Activated T-helper 17 cell treated with anti-CD3 and anti-CD28 coated beads, Interleukin-2, amount 50 U/mL, for 72 hours (primary cell): ENCODE results near the gene SPAG7. TPM values are rescaled to one million over a fixed set of nuclear protein-coding genes. Genes with fewer than 3 reads are reported as not detected.

Experiments used
- ATAC-seq: fragments of 150-1000 bp; cut with Tn5 transposase; replicated peaks from 2 replicates; pipeline ENCODE4 v1.10.0; 2021; ENCODE audit warnings: mild to moderate bottlenecking, moderate library complexity
- H3K27ac Mint-ChIP-seq: one replicate; pipeline ENCODE4 v1.8.0; 2022; ENCODE audit warnings: mixed read lengths
- H3K27me3 Mint-ChIP-seq: one replicate; pipeline ENCODE4 v1.8.0; 2022; ENCODE audit warnings: mixed read lengths
- H3K36me3 Mint-ChIP-seq: one replicate; pipeline ENCODE4 v1.8.0; 2022; ENCODE audit warnings: low read depth, mild to moderate bottlenecking, mixed read lengths
- H3K4me1 Mint-ChIP-seq: one replicate; pipeline ENCODE4 v1.8.0; 2022; ENCODE audit warnings: mixed read lengths
- H3K4me3 Mint-ChIP-seq: one replicate; pipeline ENCODE4 v1.8.0; 2022; ENCODE audit warnings: mild to moderate bottlenecking, mixed read lengths
- H3K9me3 Mint-ChIP-seq: one replicate; pipeline ENCODE4 v1.8.0; 2022; ENCODE audit warnings: mixed read lengths
- total RNA-seq, 2 donors: library from RNA; stranded (reverse); gene quantifications; one replicate each; pipeline ENCODE4 v1.2.3, GENCODE V29; 2022

Gene SPAG7
- total RNA-seq, 2 donors from 2014 or later, result 71.6 to 83.4 TPM

DNA sequence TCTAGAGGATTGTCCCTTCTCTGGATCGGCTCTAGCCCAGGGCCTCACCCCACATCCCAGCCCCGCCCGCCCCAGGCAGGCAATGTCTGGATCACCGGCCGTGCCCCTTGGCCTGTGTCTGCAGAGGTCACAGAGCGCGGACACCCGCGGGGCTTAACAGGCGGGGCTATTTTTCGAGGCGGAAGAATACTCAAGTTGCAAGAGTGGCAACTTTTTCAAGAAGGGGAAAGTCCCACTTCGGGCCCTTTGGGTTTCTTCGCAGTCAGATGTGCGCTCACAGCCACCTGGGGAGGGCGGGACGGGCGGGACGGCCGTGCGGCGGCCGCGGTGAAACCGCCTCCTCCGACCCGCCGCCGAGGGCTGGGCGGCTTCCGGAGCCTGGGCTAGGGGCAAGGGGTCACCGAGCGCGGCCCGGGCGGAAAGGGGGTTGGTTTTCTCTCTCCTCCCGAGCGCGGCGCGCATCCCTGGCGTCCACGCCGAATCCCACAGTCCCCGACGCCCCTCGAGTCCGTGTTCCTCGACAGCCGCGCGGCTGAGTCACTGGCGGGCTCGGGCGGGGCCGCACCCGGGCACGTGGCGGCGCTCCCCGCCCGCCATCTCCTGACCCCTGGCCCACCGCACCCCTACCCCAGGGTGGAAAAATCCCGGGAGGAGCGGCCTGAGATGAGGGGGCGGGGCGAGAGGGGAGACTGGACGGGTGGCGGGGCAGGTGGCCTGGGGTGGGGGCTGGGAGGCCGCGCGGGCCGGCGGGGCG is 18.1 kb downstream of the SPAG7 start:
- peak overlapping the region; percentile 97 for H3K27ac Mint-ChIP-seq
- peak overlapping the region; percentile 91 for H3K4me3 Mint-ChIP-seq
- no peaks in the 10 kb centered on the region for H3K9me3 Mint-ChIP-seq

DNA sequence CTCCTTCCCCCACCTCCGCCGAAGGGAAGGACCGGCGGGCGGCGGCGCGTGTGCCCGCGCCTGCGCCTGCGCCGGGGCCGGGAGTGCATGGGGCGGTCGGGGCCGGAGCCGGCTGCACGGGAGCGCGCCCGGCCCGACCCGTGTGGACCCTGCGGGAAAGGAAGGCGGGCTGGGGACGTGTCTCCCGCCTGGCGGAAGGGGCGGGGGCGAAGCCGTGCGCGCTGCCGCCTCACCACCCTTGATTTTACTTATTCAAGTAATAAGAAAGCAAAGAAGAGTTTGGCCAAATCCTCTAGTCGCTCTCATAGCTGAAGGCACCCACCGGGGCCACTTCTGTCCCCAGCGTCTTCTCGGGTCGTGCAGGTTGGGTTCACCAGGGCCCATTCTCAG is 18.7 kb downstream of the SPAG7 start:
- H3K4me1 Mint-ChIP-seq, result peaks cover 27% of the 10 kb centered on the region
- peaks cover 45% of the 10 kb centered on the region for H3K36me3 Mint-ChIP-seq
- no peaks in the 10 kb centered on the region for H3K9me3 Mint-ChIP-seq
- ATAC-seq, result peak; percentile 46
- H3K27ac Mint-ChIP-seq, result peak overlapping the region; percentile 97
- H3K27me3 Mint-ChIP-seq, result no peaks in the 10 kb centered on the region
- H3K4me3 Mint-ChIP-seq, result peak overlapping the region; percentile 91

More for the DNA sequence above, 18.1 kb downstream of the SPAG7 start:
- H3K4me1 Mint-ChIP-seq, result peaks cover 21% of the 10 kb centered on the region
- H3K36me3 Mint-ChIP-seq, result peaks cover 39% of the 10 kb centered on the region
- peak; percentile 45 for ATAC-seq
- H3K27me3 Mint-ChIP-seq, result no peaks in the 10 kb centered on the region

DNA sequence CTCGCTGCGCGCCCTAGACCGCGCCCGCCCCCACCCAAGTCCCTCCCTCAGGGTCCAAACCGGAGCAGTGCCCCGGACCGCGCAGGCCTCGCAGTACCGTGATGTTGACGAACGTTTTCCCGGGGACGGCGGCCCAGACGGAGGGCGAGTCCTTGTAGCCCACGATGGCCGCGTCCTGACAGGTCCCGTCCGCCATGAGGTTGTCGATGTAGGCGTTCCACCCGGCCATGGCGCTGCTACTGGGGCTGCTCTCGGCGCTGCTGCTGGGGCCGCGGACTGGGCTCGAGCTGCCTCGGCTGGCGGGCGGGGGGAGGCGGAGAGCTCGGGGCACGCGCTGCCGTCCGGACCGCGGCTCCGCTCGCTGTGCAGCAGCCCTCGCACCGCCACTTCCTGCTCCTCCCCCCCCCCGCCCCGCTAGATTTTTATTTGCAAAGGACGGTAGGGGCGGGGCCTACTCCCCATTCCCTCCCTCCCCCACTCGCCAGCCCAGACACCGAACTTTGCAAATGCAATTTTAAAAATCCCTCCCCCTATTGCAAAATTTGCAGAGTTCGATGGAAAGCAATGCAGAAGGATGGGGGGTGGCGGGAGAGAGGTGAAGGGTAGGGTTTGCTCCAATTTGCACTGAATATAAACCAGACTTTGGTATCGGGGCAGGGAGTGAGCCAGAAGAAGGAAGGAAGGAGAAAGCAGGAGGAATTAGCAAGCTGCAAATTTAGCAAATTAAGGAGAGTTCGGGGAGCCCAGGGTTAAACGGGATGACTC is 19.3 kb downstream of the SPAG7 start, which contains the start of gene PFN1:
PFN1 (minus strand) TSS at position 365 of the 765 bp plus-strand sequence; CDS start at position 229, 136 bp downstream.
- H3K36me3 Mint-ChIP-seq, result peaks cover 51% of the 10 kb centered on the region
- peaks cover 30% of the 10 kb centered on the region for H3K4me1 Mint-ChIP-seq
- peak within 1 kb of the TSS; percentile 97 for H3K27ac Mint-ChIP-seq
- ATAC-seq, result peak; percentile 38
- no peaks in the 10 kb centered on the region for H3K27me3 Mint-ChIP-seq
- no peaks in the 10 kb centered on the region for H3K9me3 Mint-ChIP-seq
- H3K4me3 Mint-ChIP-seq, result peak within 1 kb of the TSS; percentile 91

DNA sequence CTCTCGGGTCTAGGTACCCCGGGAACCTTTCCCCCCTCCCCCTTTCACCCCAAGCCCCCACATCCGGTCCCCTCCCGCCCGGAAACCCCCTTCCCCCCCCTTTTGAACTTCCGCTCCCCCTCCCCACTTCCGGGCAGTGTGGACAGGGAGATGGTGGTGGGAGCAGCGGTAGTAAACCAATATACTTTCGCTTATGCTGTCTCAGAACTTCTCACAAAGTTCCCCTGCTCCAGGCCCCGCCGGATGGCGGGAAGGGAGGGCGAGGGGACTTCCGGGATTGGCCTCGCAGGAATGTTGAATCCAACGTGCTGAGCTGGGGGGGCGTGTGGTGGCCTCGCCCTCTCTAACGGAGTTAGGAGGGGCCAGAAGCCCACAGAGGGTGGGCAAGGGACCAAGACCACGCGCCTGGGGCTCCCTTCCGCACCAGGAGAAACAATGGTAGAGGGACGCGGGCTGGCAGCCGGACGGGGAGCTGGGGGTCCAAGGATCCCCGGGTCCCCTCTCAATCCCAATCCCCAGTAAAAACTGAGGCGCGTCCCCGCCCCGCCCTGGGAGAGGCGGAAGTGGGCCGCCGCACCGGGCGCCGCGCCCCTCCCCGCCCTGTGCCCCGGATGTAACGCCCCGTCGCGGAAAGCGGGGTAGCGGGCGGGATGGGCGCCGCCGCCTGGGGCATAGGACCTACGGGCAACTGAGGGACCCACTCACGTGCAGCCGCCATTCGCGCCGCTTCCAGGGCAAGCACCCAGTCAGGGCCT is 20.0 kb downstream of the SPAG7 start:
- Mint-ChIP-seq H3K9me3 (no peaks in the 10 kb centered on the region), H3K27me3 (no peaks in the 10 kb centered on the region), H3K4me1 (peaks cover 37% of the 10 kb centered on the region), H3K4me3 (peak overlapping the region; percentile 91), H3K27ac (peak overlapping the region; percentile 94), H3K36me3 (peaks cover 58% of the 10 kb centered on the region)
- ATAC-seq, result peak; percentile 18

DNA sequence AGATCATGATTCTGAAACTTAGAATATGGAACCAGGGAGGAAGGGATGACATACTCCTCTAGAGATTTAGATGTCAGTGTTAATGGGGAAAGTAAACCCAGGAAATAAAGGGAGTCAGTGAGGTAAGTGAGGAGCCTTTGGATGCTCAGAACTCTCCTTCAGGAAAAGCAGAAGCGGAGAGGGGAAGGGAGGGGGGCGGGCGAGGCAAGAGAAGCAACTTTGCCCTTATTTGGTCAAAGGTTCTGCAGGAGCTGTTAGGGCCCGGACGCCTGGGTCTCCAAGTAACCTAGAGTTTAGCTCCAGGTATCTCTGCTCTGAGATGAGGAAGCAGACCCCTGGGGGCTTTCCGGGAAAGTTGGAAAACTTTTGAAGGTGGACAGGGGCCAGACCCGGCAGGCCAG is 20.6 kb downstream of the SPAG7 start:
- peaks cover 64% of the 10 kb centered on the region for H3K36me3 Mint-ChIP-seq
- peak overlapping the region; percentile 94 for H3K27ac Mint-ChIP-seq
- H3K4me1 Mint-ChIP-seq, result peaks cover 38% of the 10 kb centered on the region

DNA sequence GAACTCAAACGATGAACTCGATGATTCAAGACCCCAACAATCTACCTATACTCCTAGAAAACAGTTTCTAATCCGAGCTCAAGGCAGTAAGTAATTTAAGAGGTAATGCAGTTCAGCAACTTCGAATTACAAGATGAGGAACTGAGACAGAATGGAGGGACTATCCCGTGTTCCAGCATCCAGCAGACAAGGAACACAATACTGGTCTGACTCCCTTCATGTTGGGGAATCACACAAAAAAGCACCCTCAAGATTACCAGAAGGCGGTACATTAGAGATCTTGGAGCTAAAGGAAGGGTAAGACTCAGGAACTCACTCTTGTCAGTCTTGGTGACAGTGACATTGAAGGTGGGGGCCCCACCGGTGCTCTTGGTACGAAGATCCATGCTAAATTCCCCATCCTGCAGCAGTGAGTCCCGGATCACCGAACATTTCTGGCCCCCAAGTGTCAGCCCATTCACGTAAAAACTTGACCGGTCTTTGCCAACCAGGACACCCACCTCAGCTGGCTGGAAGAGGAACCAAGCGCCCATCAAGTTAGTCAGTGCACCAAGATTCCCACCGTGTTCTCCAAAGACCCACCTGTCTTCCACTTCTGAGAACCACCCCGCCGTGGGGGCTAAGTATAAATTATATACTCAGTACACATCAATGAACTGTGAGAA is 21.2 kb downstream of the SPAG7 start:
- Mint-ChIP-seq H3K27me3 (no peaks in the 10 kb centered on the region), H3K4me1 (peaks cover 44% of the 10 kb centered on the region), H3K27ac (peak overlapping the region; percentile 94), H3K4me3 (peak overlapping the region; percentile 91), H3K36me3 (peaks cover 70% of the 10 kb centered on the region), H3K9me3 (no peaks in the 10 kb centered on the region)
- no peak for ATAC-seq

More for the DNA sequence above, 20.6 kb downstream of the SPAG7 start:
- no peak for ATAC-seq
- H3K9me3 Mint-ChIP-seq, result no peaks in the 10 kb centered on the region
- peak overlapping the region; percentile 91 for H3K4me3 Mint-ChIP-seq
- H3K27me3 Mint-ChIP-seq, result no peaks in the 10 kb centered on the region

DNA sequence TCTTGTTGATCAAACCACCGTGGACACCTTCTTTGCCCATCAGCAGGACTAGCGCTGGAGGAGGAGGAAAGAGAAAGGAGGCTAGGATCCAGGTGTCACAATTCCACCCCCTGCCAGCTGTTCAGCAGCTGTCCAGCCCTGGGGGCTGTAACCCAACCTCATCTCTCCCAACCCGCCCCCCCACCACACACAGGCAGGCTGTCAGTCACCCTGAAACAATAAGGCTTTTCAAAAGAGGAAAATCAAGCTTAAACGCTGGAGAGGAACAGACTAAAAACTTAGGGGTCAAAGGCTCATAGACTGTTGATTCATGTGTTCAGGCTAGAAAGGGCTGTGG is 21.7 kb downstream of the SPAG7 start:
- Mint-ChIP-seq H3K27ac (peak overlapping the region; percentile 94), H3K36me3 (peaks cover 75% of the 10 kb centered on the region), H3K4me3 (peak overlapping the region; percentile 91), H3K27me3 (no peaks in the 10 kb centered on the region), H3K9me3 (no peaks in the 10 kb centered on the region), H3K4me1 (peaks cover 45% of the 10 kb centered on the region)
- ATAC-seq, result no peak

DNA sequence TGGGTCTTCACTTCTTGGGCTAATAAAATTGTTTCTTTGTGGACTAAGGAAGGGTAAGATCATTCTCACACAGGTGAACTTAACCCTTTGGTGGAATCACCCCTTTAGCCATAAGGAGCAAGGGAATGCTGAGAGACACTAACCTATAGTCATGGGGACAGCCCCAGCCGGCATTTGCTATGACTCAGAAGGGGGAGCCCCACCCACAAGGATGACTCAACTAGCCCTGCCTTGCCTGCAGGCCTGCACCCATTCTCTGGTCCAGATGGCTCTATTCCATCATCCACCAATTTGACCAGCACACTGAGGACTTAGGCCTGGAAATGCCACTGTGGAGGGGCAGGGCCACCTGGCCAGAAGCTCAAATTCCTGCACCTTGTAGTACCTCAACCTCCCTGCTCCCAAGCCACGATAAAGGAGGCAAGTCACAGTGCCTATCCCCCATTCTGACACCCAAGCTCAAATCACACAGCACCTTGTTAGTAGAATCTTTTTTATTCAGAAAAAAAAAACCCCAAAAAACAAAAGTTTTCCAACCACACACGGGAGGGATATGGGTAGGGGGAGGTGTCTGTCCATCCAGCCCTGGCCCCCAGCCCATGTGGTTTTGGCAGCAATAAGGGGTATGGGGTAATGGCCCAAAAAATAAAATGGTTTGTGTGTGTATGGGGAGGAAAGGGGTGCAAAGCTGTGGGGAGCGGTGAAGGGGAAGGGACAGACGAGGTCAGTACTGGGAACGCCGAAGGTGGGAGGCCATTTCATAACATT is 22.3 kb downstream of the SPAG7 start:
- Mint-ChIP-seq H3K9me3 (no peaks in the 10 kb centered on the region), H3K4me3 (peak overlapping the region; percentile 91), H3K4me1 (peaks cover 40% of the 10 kb centered on the region), H3K27ac (peak overlapping the region; percentile 94), H3K27me3 (no peaks in the 10 kb centered on the region), H3K36me3 (peaks cover 81% of the 10 kb centered on the region)
- peak; percentile 59 for ATAC-seq

DNA sequence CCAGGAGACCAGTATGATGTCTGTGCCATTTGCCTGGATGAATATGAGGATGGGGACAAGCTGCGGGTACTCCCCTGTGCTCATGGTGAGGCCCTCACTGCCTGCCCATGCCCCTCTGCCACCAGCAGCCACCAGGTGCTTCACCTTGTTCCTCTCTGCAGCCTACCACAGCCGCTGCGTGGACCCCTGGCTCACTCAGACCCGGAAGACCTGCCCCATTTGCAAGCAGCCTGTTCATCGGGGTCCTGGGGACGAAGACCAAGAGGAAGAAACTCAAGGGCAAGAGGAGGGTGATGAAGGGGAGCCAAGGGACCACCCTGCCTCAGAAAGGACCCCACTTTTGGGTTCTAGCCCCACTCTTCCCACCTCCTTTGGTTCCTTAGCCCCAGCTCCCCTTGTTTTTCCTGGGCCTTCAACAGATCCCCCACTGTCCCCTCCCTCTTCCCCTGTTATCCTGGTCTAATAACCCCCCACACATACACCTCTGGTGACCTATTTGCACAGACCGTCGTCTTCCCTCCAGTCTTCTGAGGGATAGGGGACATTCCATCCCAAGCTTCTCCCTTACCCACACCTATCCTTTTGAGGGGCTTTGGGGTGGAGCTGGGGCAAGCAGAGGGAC is 23.0 kb downstream of the SPAG7 start:
- H3K4me1 Mint-ChIP-seq, result peaks cover 40% of the 10 kb centered on the region
- H3K36me3 Mint-ChIP-seq, result peaks cover 88% of the 10 kb centered on the region
- no peak for ATAC-seq

DNA sequence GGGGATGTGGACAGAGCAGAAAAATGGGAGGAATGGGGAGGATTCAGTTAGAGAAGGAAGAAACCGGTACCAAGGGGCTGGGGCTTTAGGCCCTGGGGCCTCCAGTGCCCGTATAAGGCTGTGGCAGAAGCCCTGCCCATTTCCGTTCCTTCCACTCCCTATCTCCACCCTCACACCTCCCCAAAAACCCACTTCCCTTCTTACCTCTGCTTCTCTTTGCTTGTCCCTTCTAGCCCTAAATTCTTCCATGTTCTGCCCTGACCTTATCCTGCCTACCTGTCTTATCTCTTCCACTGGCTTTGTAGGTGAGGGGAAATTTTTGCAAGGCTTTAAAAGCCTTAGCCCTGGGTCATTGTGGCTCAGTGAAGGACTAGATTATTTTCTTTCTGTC is 23.5 kb downstream of the SPAG7 start:
- H3K27ac Mint-ChIP-seq, result peak overlapping the region; percentile 94
- no peaks in the 10 kb centered on the region for H3K27me3 Mint-ChIP-seq
- H3K4me3 Mint-ChIP-seq, result peak overlapping the region; percentile 91
- peak; percentile 22 for ATAC-seq
- peaks cover 90% of the 10 kb centered on the region for H3K36me3 Mint-ChIP-seq
- H3K4me1 Mint-ChIP-seq, result peaks cover 40% of the 10 kb centered on the region
- H3K9me3 Mint-ChIP-seq, result no peaks in the 10 kb centered on the region

More for the DNA sequence above, 23.0 kb downstream of the SPAG7 start:
- peak overlapping the region; percentile 94 for H3K27ac Mint-ChIP-seq
- H3K4me3 Mint-ChIP-seq, result peak overlapping the region; percentile 91
- no peaks in the 10 kb centered on the region for H3K27me3 Mint-ChIP-seq
- no peaks in the 10 kb centered on the region for H3K9me3 Mint-ChIP-seq

DNA sequence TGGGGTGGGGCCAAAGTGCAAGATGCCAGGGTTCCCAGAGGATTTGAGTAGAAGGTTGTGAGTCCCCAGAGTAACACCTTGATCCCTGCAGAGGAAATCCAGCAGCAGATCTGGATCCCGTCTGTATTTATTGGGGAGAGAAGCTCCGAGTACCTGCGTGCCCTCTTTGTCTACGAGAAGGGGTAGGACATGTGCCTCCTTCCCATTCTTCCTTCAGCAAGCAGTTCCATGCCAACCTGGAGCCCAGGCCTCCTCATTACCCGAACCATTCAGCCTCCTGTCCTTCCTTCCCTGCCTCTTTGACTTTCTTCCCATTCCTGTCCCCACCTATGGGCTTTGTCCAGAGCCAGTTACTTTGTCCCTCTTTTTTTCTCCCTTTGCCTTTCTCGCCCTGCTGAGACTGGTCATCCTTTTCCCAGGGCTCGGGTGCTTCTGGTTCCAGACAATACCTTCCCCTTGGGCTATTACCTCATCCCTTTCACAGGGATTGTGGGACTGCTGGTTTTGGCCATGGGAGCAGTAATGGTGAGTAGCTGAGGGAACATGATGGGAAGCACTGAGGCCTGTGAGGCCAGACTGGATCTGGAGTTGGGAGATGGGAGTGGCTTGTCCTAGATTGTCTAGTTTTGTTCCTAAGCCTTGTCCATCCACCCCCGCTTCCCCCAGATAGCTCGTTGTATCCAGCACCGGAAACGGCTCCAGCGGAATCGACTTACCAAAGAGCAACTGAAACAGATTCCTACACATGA is 24.7 kb downstream of the SPAG7 start:
- Mint-ChIP-seq H3K4me3 (peak overlapping the region; percentile 91), H3K4me1 (peaks cover 46% of the 10 kb centered on the region), H3K27ac (peak overlapping the region; percentile 93), H3K27me3 (no peaks in the 10 kb centered on the region), H3K9me3 (no peaks in the 10 kb centered on the region), H3K36me3 (peaks cover 95% of the 10 kb centered on the region)
- ATAC-seq, result no peak

DNA sequence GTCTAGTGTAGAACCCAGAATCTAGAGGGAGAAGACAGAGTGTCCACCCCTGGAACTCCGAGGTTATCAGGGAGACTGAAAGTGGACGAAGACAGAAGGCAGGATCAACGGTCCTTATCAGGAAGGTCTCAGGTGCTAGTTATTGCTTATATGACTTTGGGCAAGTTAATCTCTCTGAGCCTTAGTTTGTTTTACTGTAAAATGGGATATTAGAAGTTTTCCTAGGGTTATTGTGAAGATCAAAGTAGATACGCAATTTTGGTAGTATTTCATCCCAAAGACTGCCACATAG is 26.4 kb downstream of the SPAG7 start:
- H3K4me3 Mint-ChIP-seq, result peak overlapping the region; percentile 91
- H3K27me3 Mint-ChIP-seq, result no peaks in the 10 kb centered on the region
- no peaks in the 10 kb centered on the region for H3K9me3 Mint-ChIP-seq
- H3K27ac Mint-ChIP-seq, result peak overlapping the region; percentile 93
- H3K4me1 Mint-ChIP-seq, result peaks cover 47% of the 10 kb centered on the region
- peaks cover 94% of the 10 kb centered on the region for H3K36me3 Mint-ChIP-seq
- ATAC-seq, result no peak
